HCT116 (cell line): ENCODE results near the gene PIGA. TPM values are rescaled to one million over a fixed set of nuclear protein-coding genes. Genes with fewer than 3 reads are reported as not detected.

Experiments
- ATAC-seq: fragments of 200-7000 bp; cut with Tn5 transposase; 2 replicates; pipeline ENCODE4 v1.9.1; 2020; ENCODE audit warnings: mild to moderate bottlenecking, moderate library complexity
- BruUV-seq: library from RNA; stranded (reverse); fragments of 400-500 nt; replicated peaks from 2 replicates; lab custom pipeline; 2021; lab: Mats Ljungman, UMichigan
- CTCF ChIA-PET: fragments of 300-600 bp; sonication (Branson Sonifier 250); formaldehyde crosslinking; loops from one replicate; lab custom pipeline; 2021; ENCODE audit warnings: antibody characterized with exemption; lab: Charles Lee
- POLR2A ChIA-PET: fragments of 300-600, 350-600 bp; sonication (Branson Sonifier 250); formaldehyde crosslinking; loops from one replicate; lab custom pipeline; 2021; ENCODE audit warnings: antibody characterized with exemption; lab: Charles Lee
- RAD21 ChIA-PET, 2 experiments: fragments of 300-600 bp; sonication (Branson Sonifier 250); formaldehyde crosslinking; loops; one replicate each; lab custom pipeline; 2023; ENCODE audit warnings: low total read pairs in 2 of 2; ENCODE audit not compliant: uncharacterized antibody in 2 of 2, unreplicated experiment in 2 of 2, low non-redundant PET in 1 of 2; lab: Charles Lee
- DNase-seq: peaks from one replicate; pipeline ENCODE4 v3.0.0-alpha.2; 2010; ENCODE audit warnings: low read depth, low spot score
- H2AFZ ChIP-seq: fragments of 200-600 bp; shearing (Covaris generic), sonication (generic); 2 replicates; pipeline ENCODE4 v1.6.1; 2017; ENCODE audit warnings: low read depth, mixed run types, mixed read lengths, antibody characterized with exemption, low read length; ENCODE audit not compliant: poor library complexity, severe bottlenecking
- H3K27ac ChIP-seq: 2 replicates; pipeline ENCODE4 v1.5.1; 2012; ENCODE audit warnings: low read depth, low read length
- H3K27me3 ChIP-seq: fragments of 200-600 bp; sonication (generic); 2 replicates; pipeline ENCODE4 v1.6.1; 2016; ENCODE audit warnings: mixed run types, low read length, mixed read lengths; ENCODE audit not compliant: insufficient read depth
- H3K36me3 ChIP-seq, 2 experiments: fragments of 200-500 bp in 1 of 2; fragments of 200-600 bp in 1 of 2; sonication (Bioruptor generic) in 1 of 2; sonication (generic) in 1 of 2; 2 replicates each; pipeline versions ENCODE4 v1.5.1 to v1.6.1; 2014 to 2016; ENCODE audit warnings: low read length in 2 of 2, inconsistent platforms in 1 of 2, mixed read lengths in 1 of 2, mixed run types in 1 of 2; ENCODE audit not compliant: insufficient read depth in 2 of 2, control insufficient read depth in 1 of 2
- H3K4me1 ChIP-seq, 2 experiments: fragments of 200-600 bp in 1 of 2; sonication (generic) in 1 of 2; 2 replicates each; pipeline versions ENCODE4 v1.5.1 to v1.6.1; 2012 to 2017; ENCODE audit warnings: low read length in 2 of 2, inconsistent platforms in 1 of 2, mild to moderate bottlenecking in 1 of 2, mixed read lengths in 1 of 2, mixed run types in 1 of 2, moderate library complexity in 1 of 2; ENCODE audit not compliant: insufficient read depth in 2 of 2, control insufficient read depth in 1 of 2
- H3K4me2 ChIP-seq: fragments of 200-600 bp; sonication (generic); 2 replicates; pipeline ENCODE4 v1.6.1; 2017; ENCODE audit warnings: mixed run types, low read length, mixed read lengths
- H3K4me3 ChIP-seq, 2 experiments: fragments of 200-600 bp in 1 of 2; sonication (generic) in 1 of 2; replicated peaks in 1 of 2; 2 replicates each; pipeline ENCODE4 v1.5.1; 2011 to 2016; ENCODE audit warnings: low read length in 2 of 2, control low read depth in 1 of 2, low read depth in 1 of 2, mild to moderate bottlenecking in 1 of 2, mixed read lengths in 1 of 2, mixed run types in 1 of 2
- H3K79me2 ChIP-seq: fragments of 200-600 bp; sonication (generic); 2 replicates; pipeline ENCODE4 v1.6.1; 2017; ENCODE audit warnings: mild to moderate bottlenecking, mixed run types, low read length, moderate library complexity, mixed read lengths; ENCODE audit not compliant: insufficient read depth
- H3K9ac ChIP-seq: fragments of 200-600 bp; sonication (generic); 2 replicates; pipeline ENCODE4 v1.6.1; 2016; ENCODE audit warnings: low read length, mixed read lengths
- H3K9me2 ChIP-seq: fragments of 200-600 bp; sonication (generic), shearing (Covaris generic); 2 replicates; pipeline ENCODE4 v1.6.1; 2017; ENCODE audit warnings: mixed run types, mild to moderate bottlenecking, moderate library complexity; ENCODE audit not compliant: insufficient read depth
- H3K9me3 ChIP-seq, 2 experiments: fragments of 200-500 bp in 1 of 2; fragments of 200-600 bp in 1 of 2; sonication (Bioruptor generic) in 1 of 2; sonication (generic) in 1 of 2; 2 replicates each; pipeline ENCODE4 v1.6.1; 2014 to 2017; ENCODE audit warnings: low read length in 2 of 2, mixed read lengths in 2 of 2, inconsistent platforms in 1 of 2, low read depth in 1 of 2, mild to moderate bottlenecking in 1 of 2, mixed run types in 1 of 2, moderate library complexity in 1 of 2; ENCODE audit not compliant: control insufficient read depth in 1 of 2, insufficient read depth in 1 of 2
- H4K20me1 ChIP-seq: fragments of 200-600 bp; sonication (generic), shearing (Covaris generic); 2 replicates; pipeline ENCODE4 v1.6.1; 2017; ENCODE audit warnings: mixed run types, mild to moderate bottlenecking, moderate library complexity; ENCODE audit not compliant: insufficient read depth
- CBX3 ChIP-seq: IDR thresholded peaks from 2 replicates; pipeline ENCODE4 v1.6.1; 2012; ENCODE audit warnings: low read depth
- CEBPB ChIP-seq: IDR thresholded peaks from 2 replicates; pipeline ENCODE4 v1.6.1; 2012; ENCODE audit warnings: low read depth
- ELF1 ChIP-seq: IDR thresholded peaks from 2 replicates; pipeline ENCODE4 v1.6.1; 2012; ENCODE audit warnings: low read depth, borderline replicate concordance
- EZH2phosphoT487 ChIP-seq: fragments of 200-600 bp; IDR thresholded peaks from 2 replicates; pipeline ENCODE4 v1.6.1; 2018; ENCODE audit warnings: antibody characterized with exemption, borderline replicate concordance
- FOSL1 ChIP-seq: IDR thresholded peaks from 2 replicates; pipeline ENCODE4 v1.6.1; 2012; ENCODE audit warnings: low read depth
- JUND ChIP-seq: IDR thresholded peaks from 2 replicates; pipeline ENCODE4 v1.6.1; 2012
- POLR2A ChIP-seq: IDR thresholded peaks from 2 replicates; pipeline ENCODE4 v1.7.0; 2011; ENCODE audit warnings: borderline replicate concordance; ENCODE audit not compliant: insufficient read depth, insufficient read length; ENCODE audit errors: extremely low read depth
- POLR2AphosphoS5 ChIP-seq: IDR thresholded peaks from 2 replicates; pipeline ENCODE4 v1.6.1; 2011; ENCODE audit warnings: mild to moderate bottlenecking, low read depth, low read length, moderate library complexity
- RAD21 ChIP-seq: IDR thresholded peaks from 2 replicates; pipeline ENCODE4 v1.6.1; 2012; ENCODE audit warnings: low read depth, mild to moderate bottlenecking
- SIN3A ChIP-seq: IDR thresholded peaks from 2 replicates; pipeline ENCODE4 v1.6.1; 2012; ENCODE audit warnings: low read depth
- SP1 ChIP-seq: IDR thresholded peaks from 2 replicates; pipeline ENCODE4 v1.6.1; 2012; ENCODE audit warnings: low read depth
- ZNF274 ChIP-seq: fragments of 200-500 bp; sonication (Bioruptor generic); IDR thresholded peaks from 2 replicates; pipeline ENCODE4 v1.6.1; 2014; ENCODE audit warnings: mild to moderate bottlenecking, low read depth, low read length, inconsistent platforms
- intact Hi-C: fragments of 100-400 bp; cut with micrococcal nuclease; formaldehyde crosslinking; loops from 2 replicates; pipeline ENCODE4 v1.10.0; 2022
- total RNA-seq: library from RNA; stranded (reverse); gene quantifications from one replicate; pipeline ENCODE4 v1.2.1, GENCODE V29; 2021; ENCODE audit not compliant: unreplicated experiment
- TF ChIP-seq, protein P1 (sequence below): IDR thresholded peaks from 2 replicates; pipeline ENCODE4 v1.6.1; 2012
- TF ChIP-seq, protein P2 (sequence below), 3 experiments: fragments of 200-600 bp in 1 of 3; sonication (generic) in 1 of 3; IDR thresholded peaks in 2 of 3; conservative IDR thresholded peaks in 1 of 3; 2 replicates each; pipeline ENCODE4 v1.5.1; 2012 to 2017; ENCODE audit warnings: low read depth in 2 of 3, low read length in 2 of 3, antibody characterized with exemption in 1 of 3, borderline replicate concordance in 1 of 3, control low read depth in 1 of 3, mild to moderate bottlenecking in 1 of 3, mixed read lengths in 1 of 3, mixed run types in 1 of 3, moderate library complexity in 1 of 3; ENCODE audit not compliant: insufficient read depth in 1 of 3
- TF ChIP-seq, protein P3 (sequence below): IDR thresholded peaks from 2 replicates; pipeline ENCODE4 v1.6.1; 2012; ENCODE audit warnings: low read depth

The PIGA gene
- total RNA-seq, 1 experiment from 2014 or later, result 12.7 TPM

DNA sequence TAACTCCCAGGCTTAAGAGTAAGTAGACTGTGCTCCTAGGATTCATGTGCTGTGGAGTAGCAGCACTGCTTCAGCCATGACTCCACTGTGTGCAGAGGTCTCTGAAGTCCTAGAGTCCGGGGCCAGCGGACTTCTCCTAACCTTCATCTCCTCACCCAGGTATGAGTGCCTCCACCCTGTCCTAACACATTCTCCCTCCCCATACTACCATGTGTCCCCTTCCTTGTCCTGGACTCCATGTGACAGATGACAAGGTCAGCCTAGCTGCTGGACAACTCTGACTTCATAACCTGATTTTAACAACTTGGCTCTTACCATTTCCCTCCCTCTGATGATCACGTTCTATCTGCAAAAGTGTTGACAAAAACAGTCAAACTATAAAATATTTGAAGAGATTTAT lies 36.5 kb downstream of the PIGA start:
- no peaks in the 10 kb centered on the region for H3K79me2 ChIP-seq
- H3K4me1 ChIP-seq, result no peaks in the 10 kb centered on the region
- H3K9me2 ChIP-seq, result no peaks in the 10 kb centered on the region
- no peaks in the 10 kb centered on the region for H3K27me3 ChIP-seq
- no peaks in the 10 kb centered on the region for H3K9me3 ChIP-seq
- ChIA-PET POLR2A (no interaction called here), RAD21 (no interaction called here), CTCF (no interaction called here)
- DNase-seq, result no peak
- H3K4me2 ChIP-seq, result no peak overlapping the region
- H3K27ac ChIP-seq, result no peak overlapping the region
- H3K36me3 ChIP-seq, result no peaks in the 10 kb centered on the region
- no TSS peak for BruUV-seq
- ATAC-seq, result no peak
- no peaks in the 10 kb centered on the region for H4K20me1 ChIP-seq
- H3K4me3 ChIP-seq, result no peak overlapping the region
- intact Hi-C loops, result no loop called here
- H3K9ac ChIP-seq, result no peak overlapping the region
- H2AFZ ChIP-seq, result no peak overlapping the region
- TF ChIP-seq ELF1 (no peak), FOSL1 (no peak), SIN3A (no peak), ZNF274 (no peak), SP1 (no peak), RAD21 (no peak), POLR2AphosphoS5 (no peak), POLR2A (no peak)
- TF ChIP-seq, protein P1, sequence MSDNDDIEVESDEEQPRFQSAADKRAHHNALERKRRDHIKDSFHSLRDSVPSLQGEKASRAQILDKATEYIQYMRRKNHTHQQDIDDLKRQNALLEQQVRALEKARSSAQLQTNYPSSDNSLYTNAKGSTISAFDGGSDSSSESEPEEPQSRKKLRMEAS, result no peak

DNA sequence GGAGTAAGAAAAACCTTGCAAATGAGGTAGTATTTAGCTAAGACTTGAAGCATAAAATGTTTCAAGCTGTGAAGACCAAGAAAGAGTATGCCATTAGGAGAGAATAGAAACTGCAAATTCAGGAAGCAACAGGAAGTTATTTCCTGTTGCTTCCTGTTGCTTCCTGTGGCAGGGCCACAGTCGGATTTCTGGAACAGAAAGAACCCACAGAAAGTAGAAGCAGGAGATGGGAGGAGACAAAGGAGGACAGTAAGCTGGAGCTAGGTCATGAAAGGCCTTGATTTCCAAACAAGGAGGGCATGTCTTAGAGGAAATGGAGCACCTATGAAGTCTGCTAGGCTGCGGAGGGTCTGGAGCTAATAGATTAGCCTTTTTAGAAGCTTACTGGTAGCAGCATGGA lies 37.1 kb downstream of the PIGA start:
- ATAC-seq (no peak), DNase-seq (no peak)
- Histone ChIP-seq H3K4me1 (no peaks in the 10 kb centered on the region), H3K9me3 (no peaks in the 10 kb centered on the region), H3K4me2 (no peak overlapping the region), H2AFZ (no peak overlapping the region), H3K27me3 (no peaks in the 10 kb centered on the region), H3K9ac (no peak overlapping the region), H3K36me3 (no peaks in the 10 kb centered on the region), H3K9me2 (no peaks in the 10 kb centered on the region), H3K27ac (no peak overlapping the region), H3K79me2 (no peaks in the 10 kb centered on the region), H4K20me1 (no peaks in the 10 kb centered on the region), H3K4me3 (no peak overlapping the region)
- TF ChIP-seq EZH2phosphoT487 (no peak), CBX3 (no peak), CEBPB (no peak), POLR2A (no peak), POLR2AphosphoS5 (no peak), RAD21 (no peak), JUND (no peak), SIN3A (no peak), ELF1 (no peak)
- TF ChIP-seq, protein P2, sequence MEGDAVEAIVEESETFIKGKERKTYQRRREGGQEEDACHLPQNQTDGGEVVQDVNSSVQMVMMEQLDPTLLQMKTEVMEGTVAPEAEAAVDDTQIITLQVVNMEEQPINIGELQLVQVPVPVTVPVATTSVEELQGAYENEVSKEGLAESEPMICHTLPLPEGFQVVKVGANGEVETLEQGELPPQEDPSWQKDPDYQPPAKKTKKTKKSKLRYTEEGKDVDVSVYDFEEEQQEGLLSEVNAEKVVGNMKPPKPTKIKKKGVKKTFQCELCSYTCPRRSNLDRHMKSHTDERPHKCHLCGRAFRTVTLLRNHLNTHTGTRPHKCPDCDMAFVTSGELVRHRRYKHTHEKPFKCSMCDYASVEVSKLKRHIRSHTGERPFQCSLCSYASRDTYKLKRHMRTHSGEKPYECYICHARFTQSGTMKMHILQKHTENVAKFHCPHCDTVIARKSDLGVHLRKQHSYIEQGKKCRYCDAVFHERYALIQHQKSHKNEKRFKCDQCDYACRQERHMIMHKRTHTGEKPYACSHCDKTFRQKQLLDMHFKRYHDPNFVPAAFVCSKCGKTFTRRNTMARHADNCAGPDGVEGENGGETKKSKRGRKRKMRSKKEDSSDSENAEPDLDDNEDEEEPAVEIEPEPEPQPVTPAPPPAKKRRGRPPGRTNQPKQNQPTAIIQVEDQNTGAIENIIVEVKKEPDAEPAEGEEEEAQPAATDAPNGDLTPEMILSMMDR (IDR thresholded peaks at IDR 0.05 in 2 of 3, conservative IDR thresholded peaks at IDR 0.05 in 1 of 3; ENCODE audit: borderline replicate concordance in 1 of 3, insufficient read depth in 1 of 3, low read depth in 2 of 3, low read length in 2 of 3), result no peak
- TF ChIP-seq, protein P3, sequence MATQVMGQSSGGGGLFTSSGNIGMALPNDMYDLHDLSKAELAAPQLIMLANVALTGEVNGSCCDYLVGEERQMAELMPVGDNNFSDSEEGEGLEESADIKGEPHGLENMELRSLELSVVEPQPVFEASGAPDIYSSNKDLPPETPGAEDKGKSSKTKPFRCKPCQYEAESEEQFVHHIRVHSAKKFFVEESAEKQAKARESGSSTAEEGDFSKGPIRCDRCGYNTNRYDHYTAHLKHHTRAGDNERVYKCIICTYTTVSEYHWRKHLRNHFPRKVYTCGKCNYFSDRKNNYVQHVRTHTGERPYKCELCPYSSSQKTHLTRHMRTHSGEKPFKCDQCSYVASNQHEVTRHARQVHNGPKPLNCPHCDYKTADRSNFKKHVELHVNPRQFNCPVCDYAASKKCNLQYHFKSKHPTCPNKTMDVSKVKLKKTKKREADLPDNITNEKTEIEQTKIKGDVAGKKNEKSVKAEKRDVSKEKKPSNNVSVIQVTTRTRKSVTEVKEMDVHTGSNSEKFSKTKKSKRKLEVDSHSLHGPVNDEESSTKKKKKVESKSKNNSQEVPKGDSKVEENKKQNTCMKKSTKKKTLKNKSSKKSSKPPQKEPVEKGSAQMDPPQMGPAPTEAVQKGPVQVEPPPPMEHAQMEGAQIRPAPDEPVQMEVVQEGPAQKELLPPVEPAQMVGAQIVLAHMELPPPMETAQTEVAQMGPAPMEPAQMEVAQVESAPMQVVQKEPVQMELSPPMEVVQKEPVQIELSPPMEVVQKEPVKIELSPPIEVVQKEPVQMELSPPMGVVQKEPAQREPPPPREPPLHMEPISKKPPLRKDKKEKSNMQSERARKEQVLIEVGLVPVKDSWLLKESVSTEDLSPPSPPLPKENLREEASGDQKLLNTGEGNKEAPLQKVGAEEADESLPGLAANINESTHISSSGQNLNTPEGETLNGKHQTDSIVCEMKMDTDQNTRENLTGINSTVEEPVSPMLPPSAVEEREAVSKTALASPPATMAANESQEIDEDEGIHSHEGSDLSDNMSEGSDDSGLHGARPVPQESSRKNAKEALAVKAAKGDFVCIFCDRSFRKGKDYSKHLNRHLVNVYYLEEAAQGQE, result no peak
- intact Hi-C loops, result no loop called here
- RAD21 ChIA-PET, result no interaction called here
- POLR2A ChIA-PET, result no interaction called here
- CTCF ChIA-PET, result no interaction called here
- no TSS peak for BruUV-seq
